Activated T-cell treated with anti-CD3 and anti-CD28 coated beads, Interleukin-2, amount 50 U/mL, for 24 hours (primary cell): Measurements from ENCODE around the gene CD86.

Experiments used
- DNase-seq: peaks from one replicate; pipeline ENCODE4 v3.0.0-alpha.2; 2020
- H3K27ac Mint-ChIP-seq: 2 replicates; pipeline ENCODE4 v1.8.0; 2020; ENCODE audit warnings: mild to moderate bottlenecking, mixed read lengths
- H3K27me3 Mint-ChIP-seq: 2 replicates; pipeline ENCODE4 v1.8.0; 2020; ENCODE audit warnings: mixed read lengths
- H3K36me3 Mint-ChIP-seq: 2 replicates; pipeline ENCODE4 v1.8.0; 2020; ENCODE audit warnings: low read depth, mixed read lengths
- H3K4me1 Mint-ChIP-seq: 2 replicates; pipeline ENCODE4 v1.8.0; 2020; ENCODE audit warnings: low read depth, mixed read lengths
- H3K4me3 Mint-ChIP-seq: 2 replicates; pipeline ENCODE4 v1.8.0; 2020; ENCODE audit warnings: mild to moderate bottlenecking, moderate library complexity, mixed read lengths
- H3K9me3 Mint-ChIP-seq: 2 replicates; pipeline ENCODE4 v1.8.0; 2020; ENCODE audit warnings: mixed read lengths

CD86 gene

GRCh38 chr3:122055215-122055614 is at the start of gene CD86:
CD86 (plus strand) TSS chr3:122055362; CDS start chr3:122055490, 128 bp downstream.
- no peaks in the 10 kb centered on the region for H3K36me3 Mint-ChIP-seq
- peaks cover 49% of the 10 kb centered on the region for H3K27me3 Mint-ChIP-seq
- no peak for DNase-seq
- no peaks in the 10 kb centered on the region for H3K4me1 Mint-ChIP-seq
- no peaks in the 10 kb centered on the region for H3K9me3 Mint-ChIP-seq
- no peak within 1 kb of the TSS for H3K27ac Mint-ChIP-seq
- H3K4me3 Mint-ChIP-seq = no peak within 1 kb of the TSS

- H3K27ac Mint-ChIP-seq = no peak overlapping the region
- no peaks in the 10 kb centered on the region for H3K36me3 Mint-ChIP-seq
- H3K27me3 Mint-ChIP-seq = peaks cover 34% of the 10 kb centered on the region
- no peaks in the 10 kb centered on the region for H3K9me3 Mint-ChIP-seq
- peaks cover 19% of the 10 kb centered on the region for H3K4me1 Mint-ChIP-seq
- DNase-seq = no peak
- no peak overlapping the region for H3K4me3 Mint-ChIP-seq
These were observed 48.9 kb upstream of the CD86 start for GRCh38 chr3:122006267-122006666.

GRCh38 chr3:122008166-122008565 is 47.0 kb upstream of the CD86 start:
- H3K27me3 Mint-ChIP-seq = peaks cover 24% of the 10 kb centered on the region
- no peaks in the 10 kb centered on the region for H3K36me3 Mint-ChIP-seq
- peaks cover 23% of the 10 kb centered on the region for H3K4me1 Mint-ChIP-seq
- DNase-seq = no peak
- H3K27ac Mint-ChIP-seq = no peak overlapping the region
- H3K9me3 Mint-ChIP-seq = no peaks in the 10 kb centered on the region
- H3K4me3 Mint-ChIP-seq = no peak overlapping the region

GRCh38 chr3:122010506-122010905 is 44.7 kb upstream of the CD86 start:
- no peaks in the 10 kb centered on the region for H3K36me3 Mint-ChIP-seq
- DNase-seq = no peak
- H3K4me1 Mint-ChIP-seq = peaks cover 12% of the 10 kb centered on the region
- no peak overlapping the region for H3K27ac Mint-ChIP-seq
- H3K4me3 Mint-ChIP-seq = no peak overlapping the region
- peaks cover 15% of the 10 kb centered on the region for H3K27me3 Mint-ChIP-seq
- no peaks in the 10 kb centered on the region for H3K9me3 Mint-ChIP-seq

GRCh38 chr3:122011396-122011795 is 43.8 kb upstream of the CD86 start:
- no peaks in the 10 kb centered on the region for H3K9me3 Mint-ChIP-seq
- no peak overlapping the region for H3K4me3 Mint-ChIP-seq
- H3K36me3 Mint-ChIP-seq = no peaks in the 10 kb centered on the region
- no peak overlapping the region for H3K27ac Mint-ChIP-seq
- H3K4me1 Mint-ChIP-seq = peaks cover 11% of the 10 kb centered on the region
- peaks cover 19% of the 10 kb centered on the region for H3K27me3 Mint-ChIP-seq
- no peak for DNase-seq

GRCh38 chr3:122012821-122013220 is 42.3 kb upstream of the CD86 start:
- Mint-ChIP-seq H3K4me1 (peaks cover 11% of the 10 kb centered on the region), H3K27me3 (peaks cover 28% of the 10 kb centered on the region), H3K27ac (no peak overlapping the region), H3K4me3 (no peak overlapping the region), H3K9me3 (no peaks in the 10 kb centered on the region), H3K36me3 (no peaks in the 10 kb centered on the region)
- DNase-seq = no peak

- H3K27me3 Mint-ChIP-seq = peaks cover 35% of the 10 kb centered on the region
- DNase-seq = no peak
- no peak overlapping the region for H3K4me3 Mint-ChIP-seq
- no peaks in the 10 kb centered on the region for H3K9me3 Mint-ChIP-seq
- no peak overlapping the region for H3K27ac Mint-ChIP-seq
- H3K36me3 Mint-ChIP-seq = no peaks in the 10 kb centered on the region
- peaks cover 11% of the 10 kb centered on the region for H3K4me1 Mint-ChIP-seq
These were observed 41.7 kb upstream of the CD86 start for GRCh38 chr3:122013448-122013925.

GRCh38 chr3:122014741-122015140 is 40.4 kb upstream of the CD86 start:
- Mint-ChIP-seq H3K36me3 (no peaks in the 10 kb centered on the region), H3K4me3 (no peak overlapping the region), H3K9me3 (no peaks in the 10 kb centered on the region), H3K4me1 (peaks cover 11% of the 10 kb centered on the region), H3K27me3 (peaks cover 45% of the 10 kb centered on the region), H3K27ac (no peak overlapping the region)
- no peak for DNase-seq

- Mint-ChIP-seq H3K4me3 (no peak overlapping the region), H3K4me1 (peaks cover 10% of the 10 kb centered on the region), H3K27ac (no peak overlapping the region), H3K36me3 (no peaks in the 10 kb centered on the region), H3K9me3 (no peaks in the 10 kb centered on the region), H3K27me3 (peaks cover 68% of the 10 kb centered on the region)
- DNase-seq = no peak
These were observed 35.7 kb upstream of the CD86 start for GRCh38 chr3:122019493-122019892.

GRCh38 chr3:122021037-122021436 is 34.1 kb upstream of the CD86 start:
- Mint-ChIP-seq H3K4me1 (peaks cover 3% of the 10 kb centered on the region), H3K4me3 (no peak overlapping the region), H3K9me3 (no peaks in the 10 kb centered on the region), H3K27ac (no peak overlapping the region), H3K36me3 (no peaks in the 10 kb centered on the region), H3K27me3 (peaks cover 63% of the 10 kb centered on the region)
- no peak for DNase-seq

GRCh38 chr3:122021811-122022401 is 33.3 kb upstream of the CD86 start, which contains the start of gene ILDR1:
ILDR1 (minus strand) TSS chr3:122022247; CDS start chr3:122022077, 170 bp downstream.
- H3K36me3 Mint-ChIP-seq = no peaks in the 10 kb centered on the region
- no peak within 1 kb of the TSS for H3K27ac Mint-ChIP-seq
- peak within 1 kb of the TSS; percentile 20 for H3K4me3 Mint-ChIP-seq
- no peaks in the 10 kb centered on the region for H3K9me3 Mint-ChIP-seq
- peaks cover 56% of the 10 kb centered on the region for H3K27me3 Mint-ChIP-seq
- peaks cover 3% of the 10 kb centered on the region for H3K4me1 Mint-ChIP-seq
- DNase-seq = peak; percentile 33

GRCh38 chr3:122023335-122023910 is 31.7 kb upstream of the CD86 start:
- no peaks in the 10 kb centered on the region for H3K36me3 Mint-ChIP-seq
- H3K27ac Mint-ChIP-seq = no peak overlapping the region
- no peak overlapping the region for H3K4me3 Mint-ChIP-seq
- no peak for DNase-seq
- H3K9me3 Mint-ChIP-seq = no peaks in the 10 kb centered on the region
- peaks cover 45% of the 10 kb centered on the region for H3K27me3 Mint-ChIP-seq
- peaks cover 3% of the 10 kb centered on the region for H3K4me1 Mint-ChIP-seq

- H3K4me3 Mint-ChIP-seq = no peak overlapping the region
- DNase-seq = no peak
- peaks cover 3% of the 10 kb centered on the region for H3K4me1 Mint-ChIP-seq
- H3K27me3 Mint-ChIP-seq = peaks cover 32% of the 10 kb centered on the region
- H3K27ac Mint-ChIP-seq = no peak overlapping the region
- no peaks in the 10 kb centered on the region for H3K9me3 Mint-ChIP-seq
- no peaks in the 10 kb centered on the region for H3K36me3 Mint-ChIP-seq
These were observed 30.4 kb upstream of the CD86 start for GRCh38 chr3:122024800-122025199.

GRCh38 chr3:122025296-122025695 is 29.9 kb upstream of the CD86 start:
- DNase-seq = no peak
- no peaks in the 10 kb centered on the region for H3K36me3 Mint-ChIP-seq
- H3K4me3 Mint-ChIP-seq = no peak overlapping the region
- H3K27me3 Mint-ChIP-seq = peaks cover 27% of the 10 kb centered on the region
- no peak overlapping the region for H3K27ac Mint-ChIP-seq
- H3K9me3 Mint-ChIP-seq = no peaks in the 10 kb centered on the region
- peaks cover 7% of the 10 kb centered on the region for H3K4me1 Mint-ChIP-seq

GRCh38 chr3:122030381-122031122 is 24.6 kb upstream of the CD86 start:
- Mint-ChIP-seq H3K4me3 (no peak overlapping the region), H3K27me3 (peaks cover 10% of the 10 kb centered on the region), H3K9me3 (peaks cover 2% of the 10 kb centered on the region), H3K4me1 (peaks cover 17% of the 10 kb centered on the region), H3K36me3 (no peaks in the 10 kb centered on the region), H3K27ac (peak overlapping the region; percentile 18)
- DNase-seq = no peak
